Stimulated activated CD4-positive, alpha-beta T cell treated with anti-CD3 and anti-CD28 coated beads, Interleukin-15, amount 100 ng/mL, for 1 hour (primary cell): ENCODE data around the gene LILRB5.
"Not testable (repeated sequence)": the region's sequence is repeated elsewhere in the genome, so short reads cannot be mapped to it uniquely, and the experiment has no call there.

ENCODE experiments used
- DNase-seq, 2 donors: peaks; one replicate each; pipeline ENCODE4 v3.0.0-alpha.2; 2020; ENCODE audit warnings: low read depth in 1 of 2, low spot score in 1 of 2

Gene LILRB5

GRCh38 chr19:54257116-54257480 lies at the start of gene LILRB5:
TSS of gene LILRB5 (minus strand) at chr19:54257273. CDS start at chr19:54257193, 80 bp downstream.
- DNase-seq = no peak

- no peak for DNase-seq
These were observed 48.1 kb upstream of the LILRB5 start for GRCh38 chr19:54305141-54305540.

GRCh38 chr19:54302257-54302656 lies 45.2 kb upstream of the LILRB5 start:
- DNase-seq = no peak

GRCh38 chr19:54299515-54299914 lies 42.4 kb upstream of the LILRB5 start:
- no peak for DNase-seq

- DNase-seq = no peak
These were observed 42.0 kb upstream of the LILRB5 start for GRCh38 chr19:54299126-54299498.

GRCh38 chr19:54298357-54299125 lies 41.5 kb upstream of the LILRB5 start:
- no peak for DNase-seq

GRCh38 chr19:54297759-54298305 lies 40.8 kb upstream of the LILRB5 start:
- no peak for DNase-seq

- DNase-seq = no peak
These were observed 37.5 kb upstream of the LILRB5 start for GRCh38 chr19:54294539-54294938.

- DNase-seq = not testable (repeated sequence)
These were observed 32.1 kb upstream of the LILRB5 start for GRCh38 chr19:54289160-54289559.

GRCh38 chr19:54287456-54287855 lies 30.4 kb upstream of the LILRB5 start:
- DNase-seq = no peak

GRCh38 chr19:54286283-54286682 lies 29.2 kb upstream of the LILRB5 start:
- DNase-seq = not testable (repeated sequence)

GRCh38 chr19:54285427-54286056 lies 28.5 kb upstream of the LILRB5 start:
- not testable (repeated sequence) for DNase-seq

- DNase-seq = no peak
These were observed 25.8 kb upstream of the LILRB5 start for GRCh38 chr19:54282686-54283470.

- not testable (repeated sequence) for DNase-seq
These were observed 24.6 kb upstream of the LILRB5 start for GRCh38 chr19:54281729-54282075.

- no peak for DNase-seq
These were observed 24.1 kb upstream of the LILRB5 start, which contains the start of gene LILRB2 for GRCh38 chr19:54281007-54281728. TSS of gene LILRB2 (minus strand) at chr19:54281110. CDS start at chr19:54280496, 614 bp downstream.

- DNase-seq = not testable (repeated sequence)
These were observed 23.4 kb upstream of the LILRB5 start for GRCh38 chr19:54280441-54280840.

GRCh38 chr19:54280025-54280424 lies 23.0 kb upstream of the LILRB5 start:
- not testable (repeated sequence) for DNase-seq

GRCh38 chr19:54279406-54279962 lies 22.4 kb upstream of the LILRB5 start:
- DNase-seq = no peak

GRCh38 chr19:54278571-54279195 lies 21.6 kb upstream of the LILRB5 start:
- not testable (repeated sequence) for DNase-seq

GRCh38 chr19:54278056-54278455 lies 21.0 kb upstream of the LILRB5 start:
- DNase-seq = not testable (repeated sequence)
